ENCODE data around the gene PTPRE. TPM values are rescaled to one million over a fixed set of nuclear protein-coding genes. Genes with fewer than 3 reads are reported as not detected.

PTPRE gene
- total RNA-seq, 1 donor from 2014 or later = 23.1 TPM

- ATAC-seq = no peak
Measured at GRCh38 chr10:128061306-128062300, 154.7 kb downstream of the PTPRE start.

- no peak for ATAC-seq
Measured at GRCh38 chr10:128062331-128062880, 155.5 kb downstream of the PTPRE start.

GRCh38 chr10:128062881-128063563 is 156.1 kb downstream of the PTPRE start:
- ATAC-seq = no peak

GRCh38 chr10:128063736-128064107 is 156.8 kb downstream of the PTPRE start:
- ATAC-seq = peak; percentile 93

- peak; percentile 46 for ATAC-seq
Measured at GRCh38 chr10:128064108-128064969, 157.4 kb downstream of the PTPRE start.

GRCh38 chr10:128064970-128065580 is 158.2 kb downstream of the PTPRE start:
- ATAC-seq = no peak

GRCh38 chr10:128065881-128066534 is 159.1 kb downstream of the PTPRE start:
- ATAC-seq = no peak

GRCh38 chr10:128066870-128067382 is 160.0 kb downstream of the PTPRE start:
- no peak for ATAC-seq

- ATAC-seq = no peak
Measured at GRCh38 chr10:128067691-128068397, 160.9 kb downstream of the PTPRE start.

GRCh38 chr10:128068398-128069285 is 161.7 kb downstream of the PTPRE start:
- no peak for ATAC-seq

GRCh38 chr10:128069351-128070051 is 162.6 kb downstream of the PTPRE start:
- ATAC-seq = peak; percentile 79

GRCh38 chr10:128070161-128070560 is 163.3 kb downstream of the PTPRE start:
- ATAC-seq = no peak

GRCh38 chr10:128070721-128071416 is 164.0 kb downstream of the PTPRE start:
- ATAC-seq = no peak

GRCh38 chr10:128071417-128071782 is 164.5 kb downstream of the PTPRE start:
- ATAC-seq = no peak

GRCh38 chr10:128072046-128072445 is 165.1 kb downstream of the PTPRE start:
- ATAC-seq = no peak

GRCh38 chr10:128072941-128073645 is 166.2 kb downstream of the PTPRE start:
- no peak for ATAC-seq

- ATAC-seq = no peak
Measured at GRCh38 chr10:128073890-128074289, 167.0 kb downstream of the PTPRE start.
